NCI-H1694 treated with DMSO at 0.1 percent for 48 hours (cell line): ENCODE measurements around the gene SRC.

Source experiments
- DNase-seq: peaks from one replicate; lab custom pipeline; 2025; lab: John Stamatoyannopoulos, UW

SRC gene

DNA sequence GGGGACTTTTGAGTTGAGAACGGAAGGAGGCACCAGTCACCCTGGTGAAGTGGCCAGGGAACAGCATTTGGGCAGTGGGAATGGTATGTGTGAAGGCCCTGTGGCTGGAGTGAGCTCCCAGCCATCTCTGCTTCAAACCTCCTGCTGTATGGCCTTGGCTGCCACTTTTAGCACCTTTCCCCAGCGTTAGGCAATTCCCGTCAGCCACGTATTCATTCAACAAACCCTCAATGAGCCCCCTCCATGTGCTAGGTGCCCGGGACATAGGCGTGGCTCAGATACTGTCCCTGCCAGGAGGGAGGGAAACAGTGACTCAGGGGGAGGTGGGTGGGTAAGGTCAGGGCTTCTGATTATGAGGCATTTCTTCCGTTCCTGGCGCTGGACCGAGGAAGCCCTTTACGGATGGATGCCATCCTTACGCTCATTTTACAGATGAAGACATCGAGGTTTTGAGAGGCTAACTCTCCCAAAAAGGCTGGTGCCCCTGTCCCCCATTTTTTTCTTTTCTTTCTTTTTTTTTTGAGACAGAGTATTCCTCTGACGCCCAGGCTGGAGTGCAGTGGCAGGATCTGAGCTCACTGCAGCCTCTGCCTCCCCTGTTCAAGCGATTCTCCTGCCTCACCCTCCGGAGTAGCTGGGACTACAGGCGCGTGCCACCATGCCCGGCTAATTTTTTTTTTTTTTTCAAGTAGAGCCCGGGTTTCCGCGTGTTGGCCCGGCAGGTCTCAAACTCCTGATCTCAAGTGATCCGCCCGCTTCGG lies 37.5 kb downstream of the SRC start:
- no peak for DNase-seq

DNA sequence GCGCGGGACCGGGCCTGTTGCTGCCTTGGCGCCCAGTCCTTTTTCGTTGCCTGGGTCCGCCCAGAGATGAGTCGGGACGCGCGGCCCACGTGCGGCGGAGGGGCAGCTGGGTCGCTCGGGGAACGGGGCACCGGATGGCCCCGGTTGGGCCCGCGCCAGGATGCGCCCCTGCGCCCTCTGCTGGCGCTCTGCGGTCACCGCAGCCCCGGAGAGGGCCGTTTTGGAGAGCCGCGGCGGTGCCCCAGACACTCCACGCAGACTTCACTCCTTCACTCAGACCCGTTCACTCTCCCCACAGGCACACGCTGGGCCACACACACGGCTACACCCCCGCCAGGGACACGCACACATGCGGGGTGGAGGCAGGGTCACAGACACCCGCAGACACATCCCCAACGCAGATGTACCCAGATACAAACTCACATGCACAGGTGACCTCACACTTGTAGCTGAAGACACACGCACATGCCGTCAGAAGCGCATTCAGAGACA lies 38.8 kb downstream of the SRC start:
- DNase-seq = peak; percentile 9

DNA sequence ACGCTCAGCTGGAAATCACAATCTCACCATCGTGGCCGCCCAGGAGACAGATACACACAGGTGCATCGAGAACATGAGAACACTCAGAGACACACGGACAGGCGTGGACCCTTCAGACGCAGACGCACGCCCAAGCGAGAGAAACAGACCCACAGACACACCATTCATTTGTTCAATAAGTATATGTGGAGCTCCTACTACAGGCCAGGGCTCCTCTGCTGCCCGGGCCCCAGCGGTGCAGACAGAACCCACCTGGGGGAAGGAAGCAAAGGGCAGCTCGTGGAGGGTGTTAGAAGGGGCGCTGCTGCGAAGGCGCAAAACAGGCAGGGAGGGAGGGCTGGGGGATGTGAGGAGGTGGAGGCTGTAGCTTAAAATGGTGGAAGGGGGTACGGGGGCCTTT lies 39.2 kb downstream of the SRC start:
- DNase-seq = no peak

DNA sequence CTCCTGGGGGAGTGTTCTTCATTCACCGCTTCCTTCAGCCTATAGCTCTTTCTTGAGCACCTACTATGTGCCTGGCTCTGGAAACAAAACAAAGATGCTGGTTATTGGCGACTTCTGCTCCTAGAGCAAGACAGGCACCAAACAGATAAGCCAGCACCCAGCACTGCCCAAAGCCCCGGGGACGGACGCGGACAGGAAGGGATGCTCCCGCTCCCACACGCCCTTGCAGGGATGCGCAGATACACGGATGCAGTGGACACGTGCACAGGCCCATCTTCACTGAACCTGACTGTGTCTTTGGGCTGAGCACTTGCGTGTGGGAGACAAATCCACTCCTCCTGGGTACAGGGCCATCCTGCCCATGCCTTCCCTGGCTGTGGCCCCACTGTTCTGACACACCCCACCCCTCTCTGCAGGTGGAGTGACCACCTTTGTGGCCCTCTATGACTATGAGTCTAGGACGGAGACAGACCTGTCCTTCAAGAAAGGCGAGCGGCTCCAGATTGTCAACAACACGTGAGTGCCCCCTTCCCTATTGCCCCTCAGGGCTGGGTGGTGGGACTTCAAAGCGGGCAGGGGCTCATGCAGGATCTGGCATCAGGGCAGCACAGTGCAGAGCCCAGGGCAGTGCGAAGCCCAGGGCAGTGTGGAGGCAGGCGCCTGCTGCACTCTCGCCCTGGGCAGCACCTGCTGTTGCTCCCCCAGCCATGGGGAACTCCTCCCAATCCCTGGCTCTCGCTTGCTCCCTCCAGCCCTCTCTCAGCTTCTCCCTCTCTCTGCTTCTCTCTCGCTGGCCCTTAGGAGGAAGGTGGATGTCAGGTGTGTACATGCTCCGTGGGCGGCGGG lies 39.9 kb downstream of the SRC start:
- DNase-seq = no peak

DNA sequence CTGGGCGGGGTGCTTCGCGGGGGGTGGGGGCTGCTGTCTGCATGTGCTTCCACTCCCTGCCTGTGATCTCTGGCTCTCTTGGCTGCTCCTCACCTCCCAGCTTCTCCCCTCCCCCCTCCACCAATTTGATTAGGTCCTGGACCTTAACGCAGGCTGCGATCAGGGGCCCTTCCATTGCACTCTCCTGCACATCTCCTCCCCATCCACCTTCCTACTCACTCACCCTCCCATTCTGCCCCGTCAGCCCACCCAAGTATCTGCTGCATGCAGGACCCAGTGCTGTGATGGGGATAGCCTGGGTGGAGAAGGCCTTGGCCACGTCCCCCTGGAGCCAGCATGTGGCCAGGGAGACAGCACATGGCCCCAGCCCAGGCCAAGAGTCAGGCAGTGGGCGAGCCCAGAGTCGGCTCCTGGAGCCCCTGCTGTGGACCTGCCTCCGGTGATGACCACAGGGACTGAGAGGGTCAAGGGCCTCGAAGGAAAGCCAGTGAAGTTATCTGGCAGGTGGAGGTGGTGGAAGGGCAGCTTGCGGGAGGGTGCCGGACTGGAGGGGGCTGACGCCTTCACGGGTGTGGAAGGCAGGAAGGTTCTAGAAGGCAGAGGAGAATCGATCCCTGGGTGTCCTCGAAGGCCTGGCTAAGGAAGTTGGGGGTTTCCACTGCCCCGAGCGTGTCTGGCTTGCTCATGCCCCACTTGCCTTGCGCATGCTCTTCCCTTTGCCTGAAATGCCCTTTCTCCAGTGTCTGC lies 40.7 kb downstream of the SRC start:
- DNase-seq = no peak

DNA sequence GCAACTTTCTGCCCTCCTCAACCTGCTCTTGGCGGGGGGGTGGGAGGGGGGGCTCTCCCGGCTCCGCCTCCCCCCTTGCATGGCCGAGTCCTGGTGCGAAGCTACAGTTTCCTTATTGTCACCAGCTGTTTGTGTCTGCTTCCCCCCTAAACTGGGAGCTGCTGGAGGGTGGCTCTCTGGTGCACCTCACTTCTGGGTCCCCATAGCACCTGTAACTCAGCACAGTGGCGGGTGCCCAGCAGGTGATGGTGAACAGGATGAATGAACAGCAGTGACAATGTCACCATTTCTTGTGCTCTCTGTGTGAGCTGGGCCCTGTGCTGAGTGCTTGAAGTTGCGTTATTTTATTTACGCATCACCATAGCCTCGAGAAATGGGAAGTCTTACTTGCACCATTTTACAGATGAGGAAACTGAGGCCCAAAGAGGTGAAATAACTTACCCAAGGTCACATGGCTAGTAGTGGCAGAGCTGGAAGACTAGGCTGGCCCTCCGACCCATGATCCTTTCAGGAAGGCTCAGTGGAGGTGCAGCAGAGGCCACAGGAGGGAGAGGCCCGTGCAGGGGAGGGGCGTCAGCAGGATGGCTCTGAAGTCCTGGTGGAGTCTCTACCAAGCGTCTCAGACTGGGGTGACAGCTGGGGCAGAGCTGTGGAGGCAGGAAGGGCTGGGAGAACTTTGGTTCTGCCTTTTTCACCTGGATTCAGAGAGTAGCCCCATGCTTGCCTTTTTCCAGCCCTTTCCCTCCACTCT lies 41.8 kb downstream of the SRC start:
- no peak for DNase-seq

DNA sequence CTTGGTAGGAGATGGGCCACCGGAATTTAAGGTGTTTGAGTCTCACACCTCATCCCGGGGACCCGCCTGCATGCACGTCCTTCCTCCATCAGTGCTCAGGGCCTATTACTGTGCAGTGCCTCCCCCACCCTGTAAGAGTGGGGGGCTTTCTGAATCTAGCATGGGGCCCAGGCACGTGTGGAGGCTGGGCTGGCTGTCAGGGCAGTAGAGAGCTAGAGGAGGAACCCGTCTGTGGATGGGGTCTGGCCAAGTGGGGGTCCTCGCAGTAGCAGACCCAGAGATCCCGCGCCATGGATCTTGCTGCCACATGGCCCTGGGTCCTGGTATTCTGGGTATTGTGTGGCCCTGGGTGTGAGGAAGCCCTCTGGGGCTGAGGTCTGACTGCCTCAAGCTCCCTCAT lies 42.9 kb downstream of the SRC start:
- DNase-seq = no peak

DNA sequence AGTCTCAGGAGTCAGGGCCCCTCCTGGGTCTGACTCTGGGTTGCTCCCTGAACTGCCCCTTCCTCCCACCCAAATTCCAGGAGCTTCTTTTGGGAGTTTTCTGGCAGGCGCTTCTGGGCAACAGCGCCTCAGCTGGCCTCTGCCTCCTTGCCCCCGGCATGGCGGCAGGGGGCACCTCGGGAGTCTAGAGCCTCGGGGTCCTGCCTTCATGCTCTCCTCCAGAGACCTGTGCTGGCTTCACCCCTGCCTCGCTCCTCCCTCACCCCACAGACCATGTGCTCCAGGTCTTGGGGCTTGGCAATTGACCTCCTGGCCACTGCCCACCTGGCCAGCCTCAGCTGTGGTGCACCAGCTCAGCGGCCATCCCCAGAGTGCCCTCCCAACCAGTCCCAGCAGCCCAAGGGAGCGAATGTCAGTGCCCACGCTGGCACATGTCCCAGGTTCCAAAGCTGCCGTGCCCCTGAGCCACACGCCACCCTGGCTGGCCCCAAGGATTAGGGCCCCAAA lies 43.4 kb downstream of the SRC start:
- DNase-seq = no peak

DNA sequence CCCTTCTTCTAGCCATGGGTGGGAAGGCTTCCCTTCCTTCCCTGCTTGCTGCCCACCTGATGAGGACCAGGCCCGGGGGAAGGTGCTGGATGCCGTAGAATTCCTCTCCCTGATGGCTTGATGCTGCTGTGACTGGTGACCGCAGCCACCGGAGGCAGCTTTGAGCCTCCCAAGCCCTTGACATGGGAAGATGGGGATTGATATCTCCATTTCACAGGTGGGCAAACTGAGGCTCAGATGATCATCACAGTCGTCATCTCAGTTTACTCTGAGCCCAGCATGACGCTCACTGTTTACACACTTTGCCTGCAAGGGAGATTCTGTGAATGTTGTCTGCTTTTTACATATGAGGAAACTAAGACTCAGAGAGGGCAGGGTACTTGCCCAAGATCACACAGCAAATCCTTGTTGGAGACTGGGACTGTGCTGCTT lies 43.9 kb downstream of the SRC start:
- DNase-seq = no peak

DNA sequence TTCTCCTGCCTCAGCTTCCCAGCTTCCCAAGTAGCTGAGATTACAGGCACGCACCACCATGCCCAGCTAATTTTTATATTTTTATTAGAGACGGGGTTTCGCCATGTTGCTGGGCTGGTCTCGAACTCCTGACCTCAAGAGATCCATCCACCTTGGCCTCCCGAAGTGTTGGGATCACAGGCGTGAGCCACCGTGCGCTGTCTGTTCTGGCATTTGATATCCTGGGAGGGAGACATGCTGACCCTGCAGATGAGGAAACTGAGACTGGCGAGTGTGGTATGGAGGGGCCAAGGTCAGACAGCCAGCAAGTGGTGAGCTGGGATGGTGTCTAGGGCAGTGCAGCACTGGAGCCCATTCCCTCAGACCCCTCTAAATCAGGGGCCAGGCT lies 44.6 kb downstream of the SRC start:
- no peak for DNase-seq

DNA sequence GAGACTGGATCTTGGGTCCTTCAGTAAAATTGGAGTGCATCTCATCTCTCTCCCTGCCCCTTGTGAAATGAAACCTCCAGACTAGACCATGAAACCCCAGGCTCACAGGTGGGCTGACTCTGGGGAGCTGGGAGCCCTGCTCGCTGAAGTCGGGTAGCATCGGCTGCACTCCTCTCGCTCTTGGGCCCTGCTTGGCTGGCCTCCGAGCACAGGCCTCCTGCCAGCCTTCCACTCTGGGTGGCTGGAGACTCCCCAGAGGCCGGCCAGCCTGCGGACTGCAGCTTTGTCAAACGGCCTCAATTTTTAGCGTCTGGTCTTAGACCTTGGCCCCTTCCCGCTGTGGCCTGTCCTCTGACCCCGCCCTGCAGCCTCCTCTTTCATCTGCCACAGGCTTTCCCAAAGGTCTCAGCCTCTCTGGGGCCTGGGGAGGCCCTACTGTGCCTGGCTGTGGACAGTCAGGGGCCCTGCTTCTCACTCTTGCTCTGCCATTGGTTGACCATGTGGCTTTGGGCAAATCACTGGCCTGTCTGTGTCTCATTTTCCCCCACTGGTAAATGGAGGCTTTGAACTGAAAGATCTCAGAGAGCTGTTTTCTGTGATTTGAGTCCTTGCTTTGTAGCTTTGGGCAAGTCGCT lies 45.1 kb downstream of the SRC start:
- DNase-seq = no peak

DNA sequence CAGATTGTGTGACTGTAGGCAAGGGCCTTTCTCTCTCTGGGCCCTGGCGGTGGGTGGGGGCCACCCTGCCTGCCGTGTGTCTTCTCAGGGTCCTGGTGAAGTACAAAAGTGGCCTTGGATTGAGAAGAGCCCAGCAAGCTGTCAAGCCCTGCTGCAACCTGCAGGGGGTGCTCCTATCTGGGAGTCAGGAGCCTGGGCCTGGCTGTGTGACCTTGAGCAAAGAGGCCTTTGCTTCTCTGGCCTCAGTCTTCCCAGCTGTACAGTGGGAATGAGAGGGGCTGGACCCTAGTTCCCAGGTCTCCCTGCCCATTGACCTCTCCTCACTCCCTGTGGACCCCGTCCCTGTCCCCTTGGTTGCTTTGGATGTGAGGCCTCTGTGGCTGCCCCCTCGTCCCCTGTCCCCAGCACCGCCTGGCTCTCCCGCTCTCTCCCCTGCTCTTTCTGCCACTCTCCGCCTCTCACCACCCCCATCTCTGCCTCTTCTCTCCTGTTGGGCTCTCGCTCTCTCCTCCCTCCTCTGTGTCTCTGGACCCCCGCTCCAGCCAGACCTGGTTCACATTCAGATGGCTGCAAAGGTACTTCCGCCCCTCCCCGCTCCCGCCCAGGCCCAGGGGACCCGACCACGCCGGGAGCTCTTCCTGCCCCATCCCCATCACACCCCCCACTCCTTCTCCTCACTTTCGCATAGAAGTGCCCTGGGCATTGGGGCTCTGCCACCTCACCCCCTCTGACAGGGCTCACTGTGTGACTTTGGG lies 46.7 kb downstream of the SRC start:
- DNase-seq = no peak

DNA sequence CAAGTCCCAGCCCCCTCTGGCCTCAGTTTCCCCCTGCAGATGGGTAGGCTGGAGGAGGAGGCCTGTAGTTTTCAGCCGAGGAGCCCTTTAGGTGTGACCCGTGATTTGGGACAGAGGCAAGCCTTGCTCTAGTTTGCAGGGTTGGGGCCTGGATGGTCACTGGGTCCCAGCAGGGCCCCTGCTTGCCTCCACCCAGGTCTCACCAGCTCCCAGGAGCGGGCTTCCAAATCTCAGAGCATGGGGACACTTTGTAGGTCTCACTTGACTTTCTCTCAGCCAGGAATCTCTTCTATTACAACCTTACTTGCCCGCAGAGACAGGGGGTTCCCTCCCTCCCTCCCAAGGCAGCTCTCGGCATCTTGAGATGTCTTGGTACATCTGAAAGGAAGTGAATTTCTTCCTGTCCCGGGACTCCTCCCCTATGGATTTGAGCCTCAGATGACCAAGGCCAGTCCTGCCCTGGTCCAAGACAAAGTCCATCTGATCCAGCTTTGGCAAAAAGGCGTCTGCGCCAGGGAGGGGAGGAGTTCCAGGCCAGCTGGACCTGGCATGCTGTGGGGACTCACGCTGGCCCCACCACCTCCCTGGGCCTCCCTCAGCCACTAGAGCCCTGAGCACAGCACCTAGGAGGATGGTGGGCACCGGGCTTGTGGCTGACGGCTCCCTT lies 47.4 kb downstream of the SRC start:
- DNase-seq = no peak

DNA sequence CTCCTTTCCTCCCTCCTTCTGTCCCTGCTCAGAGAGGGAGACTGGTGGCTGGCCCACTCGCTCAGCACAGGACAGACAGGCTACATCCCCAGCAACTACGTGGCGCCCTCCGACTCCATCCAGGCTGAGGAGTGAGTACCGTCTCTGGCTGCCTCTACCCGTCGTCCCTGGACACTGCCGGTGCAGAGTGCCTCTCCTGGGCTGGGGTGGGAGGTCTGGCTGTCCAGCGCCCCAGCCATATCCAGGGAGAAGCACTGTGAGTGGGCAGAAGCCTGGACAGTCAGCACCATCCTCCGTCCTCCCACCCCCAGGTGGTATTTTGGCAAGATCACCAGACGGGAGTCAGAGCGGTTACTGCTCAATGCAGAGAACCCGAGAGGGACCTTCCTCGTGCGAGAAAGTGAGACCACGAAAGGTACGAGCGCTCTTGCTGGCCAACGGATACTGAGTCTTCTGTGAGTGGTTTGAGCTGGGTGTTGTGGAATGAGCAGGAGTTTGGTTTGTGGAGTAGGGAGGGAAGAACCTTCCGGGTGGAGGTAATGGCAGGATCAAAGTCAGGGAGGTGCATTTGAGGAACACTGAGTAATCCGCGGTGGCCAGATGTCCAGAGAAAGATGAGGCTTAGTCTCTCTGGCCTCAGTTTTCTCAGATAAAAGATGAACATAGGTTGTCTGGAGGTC lies 48.1 kb downstream of the SRC start:
- no peak for DNase-seq

DNA sequence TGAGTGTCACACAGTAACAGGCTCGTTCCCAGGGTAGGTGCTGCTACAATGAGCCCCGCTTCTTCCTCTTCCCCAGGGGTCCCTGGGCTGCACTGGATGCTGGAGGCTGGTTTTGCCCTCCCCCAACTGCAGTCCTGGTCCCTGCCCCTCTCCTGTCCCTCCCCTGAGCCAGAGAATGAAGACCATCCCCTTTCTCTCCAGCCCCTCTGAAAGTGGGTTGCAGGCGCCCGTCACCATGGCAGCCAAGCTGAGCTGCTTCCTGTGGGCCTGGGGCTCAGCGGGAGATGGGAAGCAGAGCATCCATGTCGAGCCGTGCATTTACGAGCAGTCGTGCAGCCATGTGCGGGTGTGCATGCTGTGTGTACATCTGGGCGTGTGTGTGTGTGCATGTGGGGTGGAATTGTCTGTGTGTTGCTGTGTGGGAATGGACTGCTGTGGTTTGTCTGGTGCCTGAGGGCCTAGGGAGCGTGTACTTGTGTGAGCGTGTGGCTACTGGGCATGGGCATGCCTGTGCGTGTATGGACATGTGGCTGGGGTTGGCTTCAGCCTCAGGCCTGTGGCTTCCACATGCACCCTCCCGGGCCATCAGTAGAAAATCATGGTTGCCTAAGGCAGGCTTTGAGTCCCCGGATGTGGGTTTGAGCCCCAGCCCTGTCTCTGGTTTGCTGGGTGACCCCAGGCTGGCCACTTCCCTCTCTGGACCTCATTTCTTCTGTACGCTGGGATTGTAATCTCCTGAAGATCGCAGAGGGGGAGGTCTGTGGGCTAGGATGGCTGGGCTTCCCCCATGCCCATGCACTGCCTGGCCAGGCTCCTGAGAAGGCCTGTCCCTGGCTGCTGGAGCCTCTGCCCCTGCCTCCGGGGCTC lies 48.8 kb downstream of the SRC start:
- no peak for DNase-seq

DNA sequence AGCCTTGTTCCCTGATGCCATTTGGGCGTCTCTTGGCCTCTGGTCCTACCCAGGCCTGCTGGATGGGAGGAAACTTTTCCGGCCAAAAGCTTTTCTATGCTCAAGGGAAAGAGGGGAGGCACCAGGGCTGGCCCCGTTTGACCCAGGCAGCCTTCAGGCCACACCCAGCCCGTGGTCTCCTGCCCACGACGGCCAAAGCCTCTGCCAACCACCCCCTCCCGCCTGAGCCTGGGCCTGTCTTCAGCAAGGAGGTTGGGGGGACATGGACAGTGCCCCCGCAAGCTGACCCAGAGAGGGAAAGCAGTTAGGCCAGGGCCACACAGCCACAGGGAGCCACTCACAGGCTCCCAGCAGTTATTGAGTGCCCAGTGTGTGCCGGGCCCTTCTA lies 49.5 kb downstream of the SRC start:
- no peak for DNase-seq

DNA sequence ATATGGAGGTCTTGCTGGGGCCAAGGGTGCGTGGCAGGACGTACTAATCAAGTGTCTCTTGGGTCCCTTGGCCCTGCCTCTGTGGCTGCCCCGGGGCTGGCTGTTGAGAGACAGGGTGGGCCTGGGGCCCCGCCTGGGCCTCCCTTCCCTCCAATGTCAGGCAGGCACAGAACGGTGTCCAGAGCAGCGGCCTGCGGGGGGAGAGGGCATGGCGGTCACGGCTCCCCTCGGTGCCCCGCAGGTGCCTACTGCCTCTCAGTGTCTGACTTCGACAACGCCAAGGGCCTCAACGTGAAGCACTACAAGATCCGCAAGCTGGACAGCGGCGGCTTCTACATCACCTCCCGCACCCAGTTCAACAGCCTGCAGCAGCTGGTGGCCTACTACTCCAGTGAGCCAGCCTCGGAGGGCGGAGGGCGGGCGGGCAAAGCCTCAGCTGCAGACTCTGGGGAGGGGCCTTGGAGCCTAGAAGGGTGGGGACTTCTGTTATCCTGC lies 50.0 kb downstream of the SRC start:
- peak; percentile 63 for DNase-seq

DNA sequence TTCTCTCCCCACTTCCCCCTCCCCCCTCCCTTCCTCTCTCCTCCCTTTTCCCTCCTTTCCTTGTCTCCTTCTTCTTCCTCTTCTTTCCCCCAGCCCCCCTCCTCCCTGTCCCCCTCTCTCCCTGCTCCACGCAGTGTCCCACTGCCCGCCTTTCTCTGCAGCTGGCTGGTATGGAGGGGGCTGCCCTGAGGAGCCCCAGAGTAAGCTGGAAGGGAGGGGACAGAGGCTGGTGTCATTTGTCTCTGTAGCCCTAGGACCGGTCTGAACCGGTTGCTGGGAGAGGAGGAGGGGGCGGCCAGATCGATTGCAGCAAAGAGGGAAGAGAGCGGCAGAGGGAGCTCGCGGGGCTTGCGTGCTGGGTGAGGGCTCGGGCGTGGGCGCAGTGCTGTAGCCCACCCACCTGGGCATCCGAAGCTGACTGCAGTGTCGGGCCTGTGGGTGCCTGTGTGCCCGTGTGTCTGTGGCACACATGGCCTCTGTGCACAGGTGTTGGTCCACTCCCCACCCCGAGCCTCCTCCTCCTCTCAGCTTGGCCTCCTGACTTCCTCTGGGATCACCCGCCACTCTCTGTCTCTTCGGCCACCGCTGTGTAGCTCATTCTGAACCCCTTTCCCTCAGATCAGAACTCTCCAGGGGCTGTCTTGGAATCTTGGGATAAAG lies 50.6 kb downstream of the SRC start:
- peak; percentile 57 for DNase-seq
